Esophagus squamous epithelium (tissue), 5 donors: Measurements from ENCODE around the gene SHISA5. TPM values are rescaled to one million over a fixed set of nuclear protein-coding genes. Genes with fewer than 3 reads are reported as not detected.
A peak's percentile ranks its signal among the peaks of the same experiment; 100 is the strongest.

Source experiments
- DNase-seq: peaks from one replicate; lab custom pipeline; 2025; lab: John Stamatoyannopoulos, UW
- H3K27ac ChIP-seq, 4 donors: fragments of 200-600 bp; sonication (generic); one replicate each; pipeline ENCODE4 v1.5.1; 2016 to 2019; ENCODE audit warnings: mild to moderate bottlenecking in 1 of 4
- H3K27me3 ChIP-seq, 4 donors: fragments of 200-600 bp; sonication (generic); 1 replicate in 3 of 4; 2 replicates in 1 of 4; pipeline versions ENCODE4 v1.5.1 to v1.6.0; 2017 to 2021; ENCODE audit warnings: antibody characterized with exemption in 1 of 4
- H3K36me3 ChIP-seq, 3 donors: fragments of 200-600 bp; sonication (generic); one replicate each; pipeline ENCODE4 v1.5.1; 2016 to 2019
- H3K4me1 ChIP-seq, 3 donors: fragments of 200-600 bp; sonication (generic); one replicate each; pipeline ENCODE4 v1.5.1; 2017 to 2019
- H3K4me3 ChIP-seq, 4 donors: fragments of 200-600 bp; sonication (generic); 1 replicate in 3 of 4; 2 replicates in 1 of 4; pipeline ENCODE4 v1.5.1; 2016 to 2019; ENCODE audit warnings: mild to moderate bottlenecking in 2 of 4, moderate library complexity in 1 of 4
- H3K9me3 ChIP-seq, 3 donors: fragments of 200-600 bp; sonication (generic); one replicate each; pipeline ENCODE4 v1.5.1; 2016 to 2019
- POLR2A ChIP-seq, 4 donors: fragments of 450-650 bp; IDR thresholded peaks; one replicate each; pipeline ENCODE4 v1.6.1; 2017; ENCODE audit warnings: antibody characterized with exemption in 4 of 4, mild to moderate bottlenecking in 4 of 4, moderate library complexity in 3 of 4
- WGBS, 2 donors: methylation state at CpG; one replicate each; pipeline ENCODE4 v1.1.5; 2018; 5-methylcytosine and 5-hydroxymethylcytosine counted together
- intact Hi-C: fragments of 100-400 bp; cut with DNase I; formaldehyde crosslinking; loops from one replicate; pipeline ENCODE4 v1.15.0; 2022
- small RNA-seq, 4 donors: library from RNA; depleted of rRNA; stranded (forward); fragments of <200 nt; gene quantifications; one replicate each; pipeline ENCODE3, GENCODE V24; 2016
- total RNA-seq, 4 donors: library from RNA; depleted of rRNA; stranded (reverse); fragments of >200 nt; gene quantifications; one replicate each; pipeline ENCODE4 v1.1.0, GENCODE V29; 2016
- TF ChIP-seq, protein P1 (sequence below), 6 experiments: fragments of 450-650 bp in 4 of 6; fragments of 200-600 bp in 2 of 6; sonication (generic) in 2 of 6; IDR thresholded peaks; one replicate each; pipeline ENCODE4 v1.5.1; 2016 to 2019; ENCODE audit warnings: antibody characterized with exemption in 6 of 6, mild to moderate bottlenecking in 4 of 6, moderate library complexity in 4 of 6
- donor health status: DM: yes; HTN: yes; CAD: no.

The SHISA5 gene
- total RNA-seq, 4 donors from 2014 or later, result 71.8 to 138 (median 115) TPM

- Histone ChIP-seq H3K4me1 (peaks cover 28 to 52% (median 32%) of the 10 kb centered on the region in 3 donors), H3K4me3 (no peak overlapping the region), H3K36me3 (peaks cover 44 to 98% (median 51%) of the 10 kb centered on the region in 3 donors), H3K27me3 (no peaks in the 10 kb centered on the region), H3K9me3 (no peaks in the 10 kb centered on the region), H3K27ac (peak overlapping the region in 1 of 4 donors; percentile 54)
- intact Hi-C loops, result no loop called here
- WGBS, 2 donors, result 81 to 88% methylated on average over 10 to 14 of the region's 14 CpGs
- no peak for DNase-seq
- TF ChIP-seq, protein P1, sequence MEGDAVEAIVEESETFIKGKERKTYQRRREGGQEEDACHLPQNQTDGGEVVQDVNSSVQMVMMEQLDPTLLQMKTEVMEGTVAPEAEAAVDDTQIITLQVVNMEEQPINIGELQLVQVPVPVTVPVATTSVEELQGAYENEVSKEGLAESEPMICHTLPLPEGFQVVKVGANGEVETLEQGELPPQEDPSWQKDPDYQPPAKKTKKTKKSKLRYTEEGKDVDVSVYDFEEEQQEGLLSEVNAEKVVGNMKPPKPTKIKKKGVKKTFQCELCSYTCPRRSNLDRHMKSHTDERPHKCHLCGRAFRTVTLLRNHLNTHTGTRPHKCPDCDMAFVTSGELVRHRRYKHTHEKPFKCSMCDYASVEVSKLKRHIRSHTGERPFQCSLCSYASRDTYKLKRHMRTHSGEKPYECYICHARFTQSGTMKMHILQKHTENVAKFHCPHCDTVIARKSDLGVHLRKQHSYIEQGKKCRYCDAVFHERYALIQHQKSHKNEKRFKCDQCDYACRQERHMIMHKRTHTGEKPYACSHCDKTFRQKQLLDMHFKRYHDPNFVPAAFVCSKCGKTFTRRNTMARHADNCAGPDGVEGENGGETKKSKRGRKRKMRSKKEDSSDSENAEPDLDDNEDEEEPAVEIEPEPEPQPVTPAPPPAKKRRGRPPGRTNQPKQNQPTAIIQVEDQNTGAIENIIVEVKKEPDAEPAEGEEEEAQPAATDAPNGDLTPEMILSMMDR (IDR thresholded peaks at IDR 0.05), result no peak
- no peak for TF ChIP-seq POLR2A (IDR thresholded peaks at IDR 0.05)
Observed at GRCh38 chr3:48420561-48420960, 83.4 kb downstream of the SHISA5 start.

DNA sequence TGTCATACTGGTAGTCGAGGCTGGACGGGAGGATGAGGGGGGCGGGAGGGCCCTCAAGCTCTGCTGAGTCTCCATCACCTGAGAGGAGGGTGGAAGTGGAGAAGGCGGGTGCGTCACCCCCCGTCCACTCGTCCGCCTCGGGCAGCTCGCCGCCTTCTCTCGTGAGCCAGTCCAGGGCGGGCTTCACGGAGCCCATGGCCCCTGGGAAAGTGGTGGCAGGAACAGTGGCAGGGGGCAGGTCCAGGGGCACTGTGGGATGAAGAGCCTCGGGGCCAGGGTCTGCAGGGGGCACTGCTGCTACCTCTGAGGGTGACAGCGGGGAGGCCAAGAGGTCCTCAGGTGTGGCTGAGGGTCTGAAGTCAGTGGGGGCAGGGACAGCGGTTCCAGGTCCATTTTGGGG, 84.4 kb downstream of the SHISA5 start:
- WGBS, 2 donors, result 86 to 93% methylated on average over 3 to 14 of the region's 17 CpGs

DNA sequence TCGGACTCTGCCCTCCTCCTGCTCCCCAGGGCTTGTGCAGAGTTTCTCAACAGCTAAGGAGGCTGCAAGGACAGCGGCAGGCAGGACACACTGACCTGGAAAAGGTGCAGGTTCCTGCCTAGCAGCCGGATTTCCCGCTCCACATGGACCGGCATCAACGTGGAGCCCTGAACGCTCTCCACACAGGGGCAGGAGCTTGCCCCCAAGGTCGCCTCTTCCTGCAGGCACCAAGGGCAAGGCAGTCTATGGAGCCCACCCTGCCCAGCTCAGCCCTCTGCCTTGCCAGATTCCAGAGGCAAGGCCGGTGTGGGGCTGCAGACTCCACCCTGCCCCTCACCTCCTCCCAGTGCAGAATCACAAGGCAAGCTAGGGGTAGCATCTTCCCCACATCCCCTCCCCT, 84.8 kb downstream of the SHISA5 start:
- no peak overlapping the region for H3K27ac ChIP-seq
- H3K9me3 ChIP-seq, result no peaks in the 10 kb centered on the region
- no peak for DNase-seq
- no peak for TF ChIP-seq POLR2A (IDR thresholded peaks at IDR 0.05)
- TF ChIP-seq, protein P1 (IDR thresholded peaks at IDR 0.05), result no peak
- no CpG with 5 or more reads among the region's 9 CpGs for WGBS, 2 donors
- no peak overlapping the region for H3K4me3 ChIP-seq
- intact Hi-C loops, result no loop called here
- H3K27me3 ChIP-seq, result no peaks in the 10 kb centered on the region
- H3K4me1 ChIP-seq, result peaks cover 26 to 52% (median 27%) of the 10 kb centered on the region in 3 donors
- peaks cover 56 to 100% (median 64%) of the 10 kb centered on the region in 3 donors for H3K36me3 ChIP-seq

More for the DNA sequence above, 84.4 kb downstream of the SHISA5 start:
- no peak for DNase-seq
- Histone ChIP-seq H3K9me3 (no peaks in the 10 kb centered on the region), H3K27me3 (no peaks in the 10 kb centered on the region), H3K4me1 (peaks cover 22 to 52% (median 25%) of the 10 kb centered on the region in 3 donors), H3K27ac (no peak overlapping the region), H3K4me3 (no peak overlapping the region), H3K36me3 (peaks cover 51 to 100% (median 60%) of the 10 kb centered on the region in 3 donors)
- intact Hi-C loops, result no loop called here
- TF ChIP-seq, protein P1 (IDR thresholded peaks at IDR 0.05), result no peak

DNA sequence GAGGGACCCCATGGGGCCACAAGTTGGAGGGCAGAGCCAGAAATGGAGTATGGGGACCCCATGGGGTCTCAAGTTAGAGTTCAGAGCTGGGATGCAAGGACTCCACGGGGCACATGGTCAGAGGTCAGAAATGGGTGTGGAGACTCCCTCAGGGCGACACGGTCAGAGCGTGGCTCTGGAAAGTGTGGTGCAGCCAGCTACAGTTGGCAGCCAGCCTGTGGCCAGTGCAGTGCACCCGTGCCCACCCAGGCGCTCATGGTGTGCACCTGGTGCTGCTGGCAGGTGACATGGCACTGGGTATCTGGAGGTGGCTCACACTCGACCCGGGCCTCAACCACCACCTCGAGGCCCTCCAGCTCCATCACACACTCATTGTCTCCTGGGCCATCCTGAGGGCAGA, 85.3 kb downstream of the SHISA5 start:
- Histone ChIP-seq H3K27me3 (no peaks in the 10 kb centered on the region), H3K27ac (no peak overlapping the region), H3K36me3 (peaks cover 57 to 100% (median 69%) of the 10 kb centered on the region in 3 donors), H3K4me3 (no peak overlapping the region), H3K9me3 (no peaks in the 10 kb centered on the region), H3K4me1 (peaks cover 28 to 52% (median 29%) of the 10 kb centered on the region in 3 donors)
- TF ChIP-seq, protein P1 (IDR thresholded peaks at IDR 0.05), result no peak
- no peak for TF ChIP-seq POLR2A (IDR thresholded peaks at IDR 0.05)
- 63 to 76% methylated on average over 1 to 6 of the region's 9 CpGs for WGBS, 2 donors
- intact Hi-C loops, result no loop called here
- no peak for DNase-seq

GRCh38 chr3:48418140-48418539, 85.8 kb downstream of the SHISA5 start:
- Histone ChIP-seq H3K36me3 (peaks cover 54 to 99% (median 66%) of the 10 kb centered on the region in 3 donors), H3K4me1 (peaks cover 25 to 52% (median 28%) of the 10 kb centered on the region in 3 donors), H3K27me3 (no peaks in the 10 kb centered on the region), H3K4me3 (no peak overlapping the region), H3K9me3 (no peaks in the 10 kb centered on the region), H3K27ac (no peak overlapping the region)
- intact Hi-C loops, result no loop called here
- WGBS, 2 donors, result 67 to 100% methylated on average over 2 to 4 of the region's 17 CpGs
- DNase-seq, result no peak
- TF ChIP-seq, protein P1 (IDR thresholded peaks at IDR 0.05), result no peak
- no peak for TF ChIP-seq POLR2A (IDR thresholded peaks at IDR 0.05)

Small RNA genes within 50 kb of the gene (small RNA-seq; reads per million reads assigned to genes)
- 0 reads per million in 4 donors for gene MIR6823

Other genes starting within 250 kb of the SHISA5 start
- 10 to 100 TPM; 25.9 to 30.7 (median 27.2) TPM for gene NME6, start 202.8 kb downstream of the SHISA5 start, total RNA-seq
- not detected for gene SPINK8, start 170.5 kb downstream of the SHISA5 start, total RNA-seq
- gene FBXW12, start 132.0 kb downstream of the SHISA5 start, total RNA-seq, result not detected
- 100 to 1,000 TPM in 3 of 4 donors, 10 to 100 TPM in 1; 57.7 to 215 (median 128) TPM for gene PLXNB1, start 74.1 kb downstream of the SHISA5 start, total RNA-seq
- 10 to 100 TPM; 15.1 to 31.3 (median 18.2) TPM for gene CCDC51, start 64.1 kb downstream of the SHISA5 start, total RNA-seq
- gene TMA7, start 63.9 kb downstream of the SHISA5 start, total RNA-seq, result 100 to 1,000 TPM; 293 to 431 (median 357) TPM
- 1 to 10 TPM; 4.8 to 8.9 (median 7.1) TPM for gene ATRIP, start 57.4 kb downstream of the SHISA5 start, total RNA-seq
- 10 to 100 TPM in 1 of 4 donors, 1 to 10 TPM in 3; 6.7 to 10.2 (median 8.0) TPM for gene PFKFB4, start 52.6 kb upstream of the SHISA5 start, total RNA-seq
- 1 to 10 TPM; 2.6 to 5.3 (median 3.4) TPM for gene UCN2, start 59.6 kb upstream of the SHISA5 start, total RNA-seq
- 100 to 1,000 TPM in 1 of 4 donors, 10 to 100 TPM in 3; 52.8 to 125 (median 69.0) TPM for gene COL7A1, start 91.2 kb upstream of the SHISA5 start, total RNA-seq
- 100 to 1,000 TPM; 213 to 471 (median 356) TPM for gene UQCRC1, start 105.5 kb upstream of the SHISA5 start, total RNA-seq
- not detected for gene TMEM89, start 117.6 kb upstream of the SHISA5 start, total RNA-seq
- gene SLC26A6, start 131.3 kb upstream of the SHISA5 start, total RNA-seq, result 1 to 10 TPM; 7.7 to 9.4 (median 9.0) TPM
- under 1 TPM; 0.31 to 0.76 (median 0.45) TPM for gene CELSR3, start 158.7 kb upstream of the SHISA5 start, total RNA-seq
- gene NCKIPSD, start 181.7 kb upstream of the SHISA5 start, total RNA-seq, result 10 to 100 TPM; 12.4 to 16.8 (median 15.0) TPM
- 10 to 100 TPM; 52.1 to 94.6 (median 67.9) TPM for gene IP6K2, start 213.0 kb upstream of the SHISA5 start, total RNA-seq